ENCODE measurements around the gene PLPP4.

The PLPP4 gene

DNA sequence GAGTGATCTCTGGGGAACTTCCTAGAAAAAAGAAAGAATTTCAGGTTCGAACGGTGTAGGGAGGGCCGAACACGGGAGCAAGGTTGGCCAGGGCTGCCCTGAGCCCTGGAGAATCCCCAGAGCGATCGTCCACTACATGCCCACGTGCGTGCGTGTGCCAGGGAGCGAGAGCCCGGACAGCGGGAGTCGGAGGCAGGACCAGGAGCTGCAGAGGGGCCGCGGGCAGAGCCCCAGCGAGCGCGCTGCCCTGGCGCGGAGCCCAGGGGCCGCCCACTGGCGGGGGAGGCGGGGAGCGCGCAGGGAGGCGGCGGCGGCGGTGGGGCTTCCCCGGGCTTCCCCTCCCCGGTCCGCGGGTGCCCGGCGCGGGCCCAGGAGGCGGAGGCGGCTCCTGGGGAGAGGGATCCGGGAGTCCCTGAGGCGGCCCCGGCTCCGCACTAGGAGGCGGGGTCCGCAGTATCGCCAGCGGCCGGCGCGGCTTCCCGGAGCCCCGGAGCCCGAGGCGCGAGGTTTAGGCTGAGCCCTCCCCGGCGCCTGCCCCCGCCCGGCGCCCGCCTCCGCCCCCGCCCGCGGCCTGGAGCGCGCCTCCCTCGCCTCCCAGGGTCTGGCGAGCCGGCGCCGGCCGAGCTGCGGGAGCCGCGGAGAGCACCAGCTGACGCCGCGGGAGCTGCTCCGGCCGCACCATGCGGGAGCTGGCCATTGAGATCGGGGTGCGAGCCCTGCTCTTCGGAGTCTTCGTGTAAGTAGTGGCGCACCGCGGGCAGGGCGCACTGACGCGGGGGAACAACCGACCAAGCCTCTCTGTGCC lies at the start of gene PLPP4:
Gene PLPP4, plus strand, starts transcription at position 602 of the 805 bp plus-strand sequence. Its CDS starts 79 bp downstream, at position 681.
- DNase-seq (ENCODE audit: low read depth), result no peak

GRCh38 chr10:120409816-120410215 lies 47.2 kb upstream of the PLPP4 start:
- no peak for DNase-seq (ENCODE audit: low read depth)

DNA sequence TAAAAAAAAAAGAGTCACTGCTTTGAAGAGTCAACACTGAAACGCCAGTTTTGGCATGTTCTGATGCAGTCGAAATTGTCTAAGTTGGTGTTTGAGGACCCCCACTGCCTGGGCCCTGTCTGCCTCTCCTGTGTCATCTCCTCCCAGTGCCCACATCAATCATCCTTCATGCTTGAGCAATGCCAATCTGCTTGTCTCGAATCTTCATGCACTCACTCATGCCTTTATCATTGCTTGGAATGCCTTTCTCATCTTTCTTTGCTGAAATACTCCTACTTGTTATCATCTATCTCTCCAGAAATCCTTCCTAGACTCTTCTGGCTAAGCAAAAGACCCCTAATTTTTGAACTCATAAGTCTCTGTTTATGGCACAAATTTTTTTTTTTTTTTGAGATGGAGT lies 42.1 kb upstream of the PLPP4 start:
- no peak for DNase-seq (ENCODE audit: low read depth)

DNA sequence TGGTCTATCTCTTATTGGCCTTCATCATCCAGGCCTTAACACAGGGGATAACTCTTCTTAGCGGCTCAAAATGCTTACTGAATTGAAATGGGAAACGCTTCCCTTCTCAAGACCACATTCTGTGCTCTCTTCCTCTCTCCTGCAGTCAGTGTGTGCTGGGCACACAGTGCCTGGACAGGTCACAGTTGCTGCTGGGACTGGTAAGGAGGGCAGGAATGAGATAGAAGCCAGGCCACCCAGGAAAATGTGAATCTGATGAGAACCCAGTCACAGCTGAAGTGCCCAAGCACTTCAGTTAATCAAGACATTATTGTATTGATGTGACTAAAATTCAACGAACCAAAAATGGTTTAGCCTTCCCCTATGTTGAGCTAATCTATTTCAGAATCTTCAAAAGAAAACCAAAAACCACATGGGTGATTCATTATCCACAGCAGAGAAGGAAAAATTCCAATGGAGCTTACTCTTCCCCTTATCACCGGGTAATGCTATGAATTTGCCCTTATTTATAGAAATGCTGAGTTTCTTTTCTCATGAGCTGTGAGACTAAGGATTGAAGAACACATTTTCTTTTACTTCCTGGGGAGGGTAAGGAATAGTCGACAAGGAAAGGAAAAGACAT lies 41.2 kb upstream of the PLPP4 start:
- no peak for DNase-seq (ENCODE audit: low read depth)

DNA sequence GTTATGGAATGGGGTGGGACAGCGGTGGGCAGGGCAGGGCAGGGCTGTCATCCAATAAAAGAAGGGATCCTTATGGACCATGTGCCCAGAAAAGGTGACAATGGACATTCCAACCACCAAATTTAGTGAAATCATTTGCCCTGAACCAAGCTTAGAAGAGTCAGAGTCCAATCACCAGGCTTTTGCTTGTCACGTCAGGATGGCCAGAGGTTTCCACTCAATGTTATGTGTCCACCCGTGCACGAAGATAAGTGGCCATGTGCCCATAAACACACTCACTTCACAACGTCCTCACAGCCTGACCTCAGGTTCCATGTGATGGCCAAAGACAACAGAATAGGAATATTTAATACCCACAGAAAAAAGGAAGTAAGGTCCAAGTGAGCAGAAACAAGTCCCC lies 36.6 kb upstream of the PLPP4 start:
- DNase-seq (ENCODE audit: low read depth), result no peak

DNA sequence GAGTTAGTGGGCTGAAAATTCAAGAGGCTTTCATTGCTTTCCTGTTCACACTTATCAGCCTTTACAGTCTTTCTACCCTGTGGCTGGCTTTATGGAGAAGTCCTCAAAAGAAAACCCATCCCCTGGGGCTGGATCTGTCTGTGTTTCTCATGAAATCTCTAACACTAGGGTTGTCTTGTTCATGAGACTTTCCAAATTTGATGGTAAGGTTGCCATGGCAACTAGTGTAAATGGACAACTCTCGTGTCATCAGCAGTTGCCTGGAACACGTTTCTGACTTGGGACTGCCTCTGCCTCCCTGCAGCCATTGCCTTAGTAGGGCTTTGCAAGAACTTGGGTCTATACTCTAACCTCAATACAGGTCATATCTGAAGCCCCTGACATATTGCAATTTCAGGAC lies 35.8 kb upstream of the PLPP4 start:
- DNase-seq (ENCODE audit: low read depth), result no peak

GRCh38 chr10:120422457-120422856 lies 34.6 kb upstream of the PLPP4 start:
- DNase-seq (ENCODE audit: low read depth), result no peak

- DNase-seq (ENCODE audit: low read depth), result no peak
These were observed 33.4 kb upstream of the PLPP4 start for GRCh38 chr10:120423431-120424197.

DNA sequence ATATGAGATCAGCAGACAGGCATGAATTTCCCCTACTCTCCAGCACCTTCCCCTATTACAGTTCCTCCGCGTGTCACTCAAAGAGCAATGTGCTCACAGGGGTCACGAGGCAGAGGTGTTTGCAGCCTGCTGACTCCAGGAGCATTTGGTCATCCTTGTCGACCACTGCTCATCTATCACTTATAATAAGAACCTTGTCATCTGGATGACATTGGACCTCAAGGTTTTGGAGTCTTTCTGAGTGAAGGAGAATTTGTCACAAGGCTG lies 32.9 kb upstream of the PLPP4 start:
- DNase-seq (ENCODE audit: low read depth), result no peak

DNA sequence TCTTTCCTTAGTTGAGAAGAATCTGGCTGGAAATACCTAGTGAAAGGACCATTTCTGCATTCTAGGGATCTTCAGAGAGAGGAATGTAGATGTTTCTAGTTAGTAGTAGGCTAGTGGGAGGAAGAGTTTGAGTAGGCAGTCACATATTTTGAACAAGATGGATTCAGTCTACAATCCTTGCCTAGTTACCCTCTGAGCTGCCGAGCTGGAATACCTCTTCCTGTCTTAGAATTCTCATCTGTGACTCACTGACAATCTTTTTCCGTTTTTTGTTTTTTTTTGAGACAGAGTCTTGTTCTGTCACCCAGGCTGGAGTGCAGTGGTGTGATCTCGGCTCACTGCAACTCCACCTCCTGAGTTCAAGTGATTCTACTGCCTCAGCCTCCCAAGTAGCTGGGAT lies 30.7 kb upstream of the PLPP4 start:
- no peak for DNase-seq (ENCODE audit: low read depth)

GRCh38 chr10:120428754-120429153 lies 28.3 kb upstream of the PLPP4 start:
- no peak for DNase-seq (ENCODE audit: low read depth)

- DNase-seq (ENCODE audit: low read depth), result no peak
These were observed 27.6 kb upstream of the PLPP4 start for GRCh38 chr10:120429395-120429794.

DNA sequence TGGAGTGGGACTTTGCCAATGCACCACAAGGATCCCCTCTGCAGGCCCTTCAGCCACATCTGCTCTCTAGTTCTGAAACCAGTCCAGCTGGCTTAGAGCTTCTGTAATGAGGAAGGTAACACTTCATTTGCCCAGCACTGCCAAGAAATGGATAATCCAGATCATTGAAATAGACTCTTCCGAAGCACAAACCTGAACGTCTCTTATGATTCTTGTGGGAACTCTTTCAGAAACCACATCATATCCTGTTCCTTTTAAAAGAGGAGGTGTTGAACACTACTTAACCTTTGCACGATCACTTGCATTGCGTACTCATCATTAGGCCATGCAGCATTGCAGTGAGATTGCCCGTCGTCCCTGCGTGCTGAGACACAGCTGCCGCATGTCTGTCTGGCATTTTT lies 25.8 kb upstream of the PLPP4 start:
- no peak for DNase-seq (ENCODE audit: low read depth)

DNA sequence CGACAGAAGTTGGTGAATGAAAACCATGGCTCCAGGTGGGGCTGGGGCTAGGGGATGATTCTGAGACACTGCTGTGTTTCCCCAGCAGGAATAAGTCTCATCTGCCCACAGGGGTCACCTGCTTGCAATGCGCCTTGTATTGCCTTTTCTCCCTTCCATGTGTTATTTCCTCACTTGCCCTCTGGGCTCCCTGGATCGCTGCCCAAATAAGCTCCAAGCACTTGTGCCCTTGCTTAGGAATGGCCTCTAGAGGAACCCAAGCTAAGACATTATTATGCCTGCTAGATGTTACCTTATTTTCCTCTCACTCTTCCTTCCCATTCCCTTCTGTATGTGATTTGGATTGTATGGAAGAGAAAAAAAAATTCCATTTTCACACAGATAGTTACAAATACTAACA lies 24.8 kb upstream of the PLPP4 start:
- no peak for DNase-seq (ENCODE audit: low read depth)

DNA sequence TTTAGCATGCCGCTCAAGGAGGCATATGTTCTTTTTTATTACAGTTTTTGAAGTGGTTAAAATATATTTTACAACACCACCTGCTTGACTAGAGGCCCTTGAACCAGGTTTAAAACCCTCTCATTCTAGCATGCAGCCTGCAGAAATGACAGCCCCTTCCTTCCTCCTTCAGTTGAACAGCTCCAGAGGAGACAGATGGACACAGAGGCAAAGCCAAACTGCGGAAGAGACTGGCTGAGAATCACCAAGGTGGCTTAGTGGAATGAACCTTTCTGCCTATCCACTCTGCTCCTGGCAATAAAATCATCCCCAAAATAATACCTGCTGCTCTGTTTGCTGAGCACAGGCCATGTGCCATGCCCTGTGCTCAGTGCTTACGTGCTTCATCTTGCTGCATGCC lies 23.9 kb upstream of the PLPP4 start:
- no peak for DNase-seq (ENCODE audit: low read depth)

GRCh38 chr10:120436439-120437112 lies 20.5 kb upstream of the PLPP4 start:
- no peak for DNase-seq (ENCODE audit: low read depth)

DNA sequence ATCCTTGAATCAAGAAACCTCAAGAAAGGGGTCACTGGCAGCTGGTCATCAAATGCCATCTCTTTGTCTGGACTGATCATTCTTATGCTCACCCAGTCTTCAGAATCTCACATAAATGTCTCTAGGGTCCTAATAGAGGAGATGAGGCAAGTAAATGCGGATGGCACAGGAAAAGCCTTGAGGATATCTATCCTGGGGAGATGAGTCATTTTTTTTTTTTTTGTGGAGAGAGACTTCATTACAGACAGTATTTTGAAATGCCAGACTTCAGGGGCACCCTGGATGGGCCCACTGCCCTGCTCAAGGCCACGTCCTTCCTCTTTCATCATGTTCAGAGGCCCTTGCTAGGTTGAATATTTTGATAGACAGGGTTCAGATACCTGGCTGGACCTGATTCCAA lies 19.5 kb upstream of the PLPP4 start:
- no peak for DNase-seq (ENCODE audit: low read depth)

- DNase-seq (ENCODE audit: low read depth), result no peak
These were observed 5.1 kb upstream of the PLPP4 start for GRCh38 chr10:120451968-120452367.

DNA sequence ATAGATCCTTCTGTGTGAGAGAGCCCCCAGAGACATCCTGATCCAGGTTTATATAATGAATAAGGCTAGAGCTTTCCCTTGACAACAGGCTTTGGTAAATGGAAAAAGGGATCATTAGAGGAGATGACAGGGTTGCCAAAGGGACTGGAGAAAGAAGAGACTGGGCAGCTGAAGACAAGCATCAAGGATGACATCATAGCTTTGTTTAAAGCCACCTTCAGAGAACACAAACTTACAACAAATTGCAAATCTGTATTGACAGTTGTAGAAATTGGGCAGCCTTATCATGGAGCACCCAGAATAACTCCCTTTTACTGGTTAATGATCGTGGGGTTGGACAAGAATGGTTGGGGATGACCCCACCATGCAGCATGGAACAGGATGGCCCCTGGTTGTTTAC lies 3.7 kb upstream of the PLPP4 start:
- no peak for DNase-seq (ENCODE audit: low read depth)

DNA sequence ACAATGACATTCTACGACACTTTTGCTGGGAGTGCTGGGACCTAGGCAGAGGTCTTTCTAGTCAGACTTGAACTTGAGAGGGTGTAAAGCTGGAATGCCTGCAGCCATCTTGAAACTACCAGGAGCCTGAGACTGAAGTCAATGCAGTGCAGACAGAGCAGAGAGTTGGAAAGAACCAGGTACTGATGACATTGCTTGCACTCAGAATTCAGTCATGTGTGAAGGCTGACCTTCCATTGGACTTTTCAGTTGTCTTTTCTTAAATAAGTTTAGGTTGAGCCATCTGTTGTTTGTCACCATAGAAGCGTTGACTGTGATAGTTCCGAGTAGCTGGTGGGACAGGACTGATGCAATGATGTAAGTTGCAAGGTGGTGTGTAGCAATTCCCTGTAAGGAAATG lies 3.1 kb upstream of the PLPP4 start:
- no peak for DNase-seq (ENCODE audit: low read depth)

DNA sequence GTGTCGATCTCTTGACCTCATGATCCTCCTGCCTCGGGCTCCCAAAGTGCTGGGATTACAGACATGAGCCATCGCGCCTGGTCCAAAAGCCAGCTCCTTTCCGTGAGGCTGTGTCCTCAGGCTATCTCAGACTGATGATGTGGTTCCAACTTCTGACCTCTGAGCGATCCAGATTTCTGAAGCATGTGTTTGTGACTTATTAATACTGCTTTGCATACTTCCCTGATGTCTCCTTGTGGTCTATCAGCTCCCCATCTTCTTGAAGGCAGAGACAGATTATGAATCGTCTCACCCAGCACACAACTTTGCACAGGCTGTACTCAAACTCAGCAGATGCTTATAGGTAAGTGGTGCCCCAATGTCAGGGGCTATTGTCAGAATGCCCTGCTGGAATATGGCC lies 2.0 kb upstream of the PLPP4 start:
- DNase-seq (ENCODE audit: low read depth), result no peak

GRCh38 chr10:120455606-120456005 lies 1.4 kb upstream of the PLPP4 start:
- DNase-seq (ENCODE audit: low read depth), result no peak

- DNase-seq (ENCODE audit: low read depth), result no peak
These were observed 843 bp upstream of the PLPP4 start for GRCh38 chr10:120456143-120456625.
